Measurements from ENCODE around the gene DYNLT2. TPM values are rescaled to one million over a fixed set of nuclear protein-coding genes. Genes with fewer than 3 reads are reported as not detected.

The DYNLT2 gene, protein sequence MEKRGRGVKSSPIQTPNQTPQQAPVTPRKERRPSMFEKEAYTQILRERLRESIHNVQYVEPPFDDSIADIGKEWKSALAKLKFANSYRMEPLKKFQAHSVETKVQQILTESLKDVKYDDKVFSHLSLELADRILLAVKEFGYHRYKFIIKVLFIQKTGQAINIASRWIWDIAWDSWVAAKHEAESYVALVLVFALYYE
- total RNA-seq = 3.8 TPM

DNA sequence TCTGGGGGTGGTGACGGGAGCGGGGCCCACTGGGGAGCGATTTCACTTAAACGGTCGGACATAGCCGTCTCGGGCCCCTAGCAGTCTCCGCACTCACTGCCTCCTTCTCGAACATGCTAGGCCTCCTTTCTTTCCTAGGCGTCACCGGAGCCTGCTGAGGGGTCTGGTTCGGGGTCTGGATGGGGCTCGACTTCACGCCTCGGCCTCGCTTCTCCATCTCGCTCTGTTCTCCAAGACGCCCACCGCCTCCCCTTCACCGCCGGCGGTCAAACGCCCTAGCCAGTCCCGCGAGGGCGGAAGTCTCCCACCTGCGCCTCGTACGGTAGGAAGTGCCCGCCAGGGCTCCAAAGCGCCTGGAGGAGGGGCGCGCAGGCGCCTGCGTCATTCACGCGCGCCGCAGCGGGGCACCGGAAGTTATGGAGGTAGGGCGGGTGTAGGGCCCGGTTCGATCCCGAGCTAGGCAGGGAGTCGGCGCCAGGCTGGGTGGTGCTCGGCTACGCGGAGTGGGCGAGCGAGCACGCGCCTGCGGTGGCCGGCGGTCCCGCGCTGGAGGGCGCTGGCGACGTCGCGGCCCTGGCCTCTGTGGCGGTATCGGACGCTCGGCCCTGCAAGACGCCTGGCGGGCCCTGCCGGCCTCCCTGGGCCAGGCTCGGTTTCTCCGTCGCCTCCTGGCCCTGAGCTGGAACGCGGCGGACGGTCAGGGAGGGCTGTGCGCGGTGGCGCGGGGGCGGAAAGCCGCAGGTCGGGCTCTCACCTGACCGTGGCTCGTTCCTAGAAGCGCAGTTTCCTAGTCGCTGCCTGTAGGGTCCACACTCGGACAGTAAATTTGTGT lies at the start of gene DYNLT2, which contains the start of gene ERMARD:
Gene DYNLT2 (minus strand): TSS at position 331 of the 832 bp plus-strand sequence. CDS start 114 bp downstream, at position 217.
Gene ERMARD (plus strand): TSS at position 381 of the 832 bp plus-strand sequence. CDS start 36 bp downstream, at position 417.
- DNase-seq (ENCODE audit: low spot score) = peak; percentile 95

DNA sequence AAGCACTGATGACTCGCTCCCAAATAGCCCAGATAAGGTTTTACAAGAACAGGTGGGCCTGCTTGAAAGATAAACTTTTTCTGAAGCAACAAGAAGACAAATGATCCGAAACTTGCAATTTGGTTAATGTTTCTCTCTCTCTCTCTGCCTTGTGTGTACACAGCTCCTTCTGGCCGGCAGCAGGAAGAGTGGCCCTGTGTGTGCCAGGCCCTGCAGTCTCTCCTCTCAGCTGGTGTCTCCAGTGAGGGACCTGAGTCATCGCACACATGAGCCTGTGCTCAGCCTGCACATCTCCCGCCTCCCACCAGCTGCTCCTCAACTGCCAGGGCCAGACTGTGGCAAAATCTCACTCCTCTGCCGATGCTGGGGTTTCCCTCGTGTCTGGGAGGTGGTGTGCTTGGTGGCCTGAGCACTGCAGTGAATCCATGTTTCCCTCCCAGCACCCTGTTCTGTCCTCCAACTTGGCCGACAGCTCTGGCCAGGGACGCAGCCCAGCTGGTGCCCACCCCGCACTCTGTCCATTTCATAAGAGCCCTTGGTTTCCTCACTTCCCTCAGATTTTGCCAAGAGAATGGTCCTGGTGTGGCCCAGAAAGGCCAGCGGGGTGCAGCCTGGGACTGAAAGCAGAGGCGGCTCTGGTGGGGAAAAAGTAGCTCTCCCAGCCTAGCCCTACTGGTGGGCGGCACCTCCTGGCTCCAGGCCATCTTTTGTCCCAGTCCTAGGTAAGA lies 49.5 kb upstream of the DYNLT2 start:
- no peak for DNase-seq (ENCODE audit: low spot score)

DNA sequence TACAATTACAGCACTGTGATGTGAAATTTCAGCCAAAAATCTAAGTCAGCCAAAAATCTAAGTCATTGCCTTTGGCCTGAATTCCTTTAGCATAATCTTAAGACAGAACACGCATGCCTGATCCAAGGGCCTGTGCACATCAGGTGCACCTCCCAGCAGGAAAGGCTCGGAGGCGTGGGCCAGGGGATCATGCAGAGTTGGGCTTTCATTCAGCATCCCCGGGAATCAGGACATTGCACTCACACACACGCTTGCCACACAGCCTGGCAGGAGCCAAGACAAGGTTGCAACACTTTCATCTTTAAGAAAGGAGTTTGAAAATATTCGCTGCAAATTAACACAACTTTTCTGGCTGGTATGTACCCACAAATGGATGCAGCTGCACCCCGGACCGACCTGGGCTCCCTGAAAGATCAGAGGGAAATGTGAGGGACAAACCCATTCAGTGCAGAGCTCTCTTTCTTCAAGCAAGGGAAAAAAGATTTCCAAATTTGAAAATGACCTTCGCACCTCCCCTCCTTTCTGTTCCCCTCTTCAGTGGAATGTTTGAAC lies 48.8 kb upstream of the DYNLT2 start:
- no peak for DNase-seq (ENCODE audit: low spot score)

DNA sequence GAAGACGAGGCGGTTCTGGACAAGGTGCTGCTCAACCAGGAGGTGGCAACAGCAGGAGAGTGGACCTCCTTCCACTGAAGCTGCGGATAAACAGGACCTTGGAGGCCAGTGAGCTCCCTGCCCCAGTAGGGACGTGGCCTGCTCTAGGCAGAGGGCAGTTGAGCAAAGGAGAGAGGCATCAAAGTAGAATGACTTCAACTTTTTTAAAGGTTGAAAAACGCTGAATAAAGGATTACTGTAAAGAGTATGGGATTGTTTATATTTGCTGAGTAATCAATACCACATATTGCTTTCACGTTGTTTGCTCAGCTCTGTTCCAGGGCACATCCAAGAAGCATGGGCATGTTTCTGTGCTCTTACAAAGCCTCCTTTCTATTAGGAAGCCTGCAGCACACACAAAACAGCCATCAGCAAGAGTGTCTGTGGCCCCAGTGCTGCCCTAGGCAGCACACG lies 48.1 kb upstream of the DYNLT2 start:
- DNase-seq (ENCODE audit: low spot score) = no peak

DNA sequence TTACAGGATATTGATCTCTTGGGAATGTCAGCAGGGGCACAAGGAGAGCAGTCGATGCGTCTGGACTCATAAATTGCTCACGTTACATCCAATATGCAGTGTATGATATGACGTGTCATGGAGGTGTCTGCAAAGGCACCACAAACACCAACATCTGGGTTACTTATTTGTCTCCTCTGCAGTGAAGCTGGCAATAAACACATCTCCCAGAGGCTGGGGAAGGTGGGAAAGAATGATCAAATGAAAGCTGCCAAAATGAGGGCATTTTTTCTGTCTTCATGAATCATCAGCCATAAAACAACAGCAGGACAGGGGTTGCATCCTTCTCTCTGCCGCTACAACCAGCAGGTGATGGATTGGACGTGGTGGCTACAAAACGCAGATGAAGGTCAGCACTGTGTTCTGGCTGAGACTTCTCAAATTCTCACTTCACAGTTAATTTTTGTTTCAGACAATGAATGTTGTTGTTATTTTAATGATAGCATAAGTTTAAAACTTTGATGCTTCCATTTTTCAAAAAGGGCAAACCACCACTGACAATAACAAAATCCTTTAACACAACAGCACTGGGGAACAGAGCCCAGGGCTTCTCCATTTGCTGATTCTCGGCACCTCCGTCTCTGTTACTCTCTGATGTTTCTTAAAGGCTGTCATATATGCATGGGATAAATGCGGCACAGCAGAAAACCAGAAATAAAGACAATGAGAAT lies 47.5 kb upstream of the DYNLT2 start:
- no peak for DNase-seq (ENCODE audit: low spot score)

DNA sequence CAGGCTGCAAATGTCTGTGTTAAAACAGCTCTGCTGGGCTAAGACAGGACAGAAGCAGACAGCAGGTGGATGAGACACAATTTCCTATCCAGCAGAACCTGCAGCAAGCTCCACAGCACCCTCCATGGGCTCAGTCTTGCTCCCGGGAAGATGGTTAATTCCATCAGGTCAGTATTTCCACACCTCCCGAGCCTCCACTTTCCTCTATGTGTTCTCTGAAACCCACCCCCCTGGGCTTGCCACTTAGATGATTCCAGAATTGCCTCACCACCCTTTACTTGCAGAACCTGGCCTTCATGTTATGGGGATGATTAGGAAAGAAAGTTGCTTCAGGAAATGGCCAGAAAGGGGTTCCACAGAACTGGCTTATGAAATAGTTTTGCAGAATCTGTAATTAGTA lies 43.8 kb upstream of the DYNLT2 start:
- DNase-seq (ENCODE audit: low spot score) = no peak

DNA sequence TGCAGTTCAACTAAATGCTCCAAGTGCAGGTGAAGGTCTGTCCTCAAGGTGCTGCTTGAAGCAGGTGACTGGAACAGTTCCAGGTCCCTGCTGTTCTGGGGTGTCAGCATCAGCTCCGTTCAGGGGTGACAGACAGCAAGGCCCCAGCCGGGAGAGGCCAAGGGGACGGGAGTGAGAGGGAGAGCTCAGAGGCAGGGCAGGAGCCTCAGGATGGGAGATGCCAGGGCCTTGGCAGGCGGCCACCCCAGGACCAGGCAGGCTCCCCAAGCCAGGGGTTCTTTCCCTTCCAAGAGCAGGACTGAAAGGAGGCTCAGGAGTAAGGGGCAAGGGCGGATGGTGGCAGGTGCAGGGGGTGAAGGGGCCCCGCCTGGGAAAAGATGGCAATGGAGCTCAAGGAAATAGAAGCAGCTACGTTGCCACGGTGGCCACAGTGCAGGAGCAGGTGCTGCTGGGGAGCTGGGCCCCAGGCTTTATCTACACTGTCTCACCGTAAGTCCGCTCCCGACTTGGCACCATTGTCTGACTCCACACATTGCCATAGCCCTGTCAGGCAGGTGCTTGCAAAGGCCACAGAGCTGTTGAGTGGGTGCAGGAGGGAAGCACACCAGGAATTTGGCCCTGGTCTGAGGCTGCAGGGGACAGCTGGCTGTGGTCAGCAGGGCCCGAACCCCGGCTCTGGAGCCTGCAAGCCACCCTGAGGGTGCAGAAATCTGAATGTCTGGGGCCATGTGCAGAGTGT lies 43.1 kb upstream of the DYNLT2 start:
- DNase-seq (ENCODE audit: low spot score) = no peak

DNA sequence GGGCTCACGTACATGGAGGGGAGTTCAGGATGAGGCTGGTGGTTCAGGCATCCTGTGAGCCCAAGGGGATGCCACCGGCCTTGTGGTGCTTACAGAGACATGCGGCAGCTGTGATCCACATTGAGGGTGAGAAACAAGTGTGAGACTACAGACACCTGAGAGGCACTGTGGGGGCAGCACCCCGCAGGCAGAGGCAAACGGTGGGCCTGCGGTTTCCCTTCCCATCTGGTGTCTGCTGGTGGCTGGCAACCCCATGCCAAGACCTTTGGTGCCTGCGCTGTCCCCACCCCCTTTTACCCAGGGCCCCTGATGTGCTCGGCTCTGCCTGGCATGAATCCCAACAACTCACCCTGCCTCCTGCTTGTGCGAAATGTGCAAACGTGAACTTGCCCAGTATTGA lies 42.0 kb upstream of the DYNLT2 start:
- peak; percentile 37 for DNase-seq (ENCODE audit: low spot score)

DNA sequence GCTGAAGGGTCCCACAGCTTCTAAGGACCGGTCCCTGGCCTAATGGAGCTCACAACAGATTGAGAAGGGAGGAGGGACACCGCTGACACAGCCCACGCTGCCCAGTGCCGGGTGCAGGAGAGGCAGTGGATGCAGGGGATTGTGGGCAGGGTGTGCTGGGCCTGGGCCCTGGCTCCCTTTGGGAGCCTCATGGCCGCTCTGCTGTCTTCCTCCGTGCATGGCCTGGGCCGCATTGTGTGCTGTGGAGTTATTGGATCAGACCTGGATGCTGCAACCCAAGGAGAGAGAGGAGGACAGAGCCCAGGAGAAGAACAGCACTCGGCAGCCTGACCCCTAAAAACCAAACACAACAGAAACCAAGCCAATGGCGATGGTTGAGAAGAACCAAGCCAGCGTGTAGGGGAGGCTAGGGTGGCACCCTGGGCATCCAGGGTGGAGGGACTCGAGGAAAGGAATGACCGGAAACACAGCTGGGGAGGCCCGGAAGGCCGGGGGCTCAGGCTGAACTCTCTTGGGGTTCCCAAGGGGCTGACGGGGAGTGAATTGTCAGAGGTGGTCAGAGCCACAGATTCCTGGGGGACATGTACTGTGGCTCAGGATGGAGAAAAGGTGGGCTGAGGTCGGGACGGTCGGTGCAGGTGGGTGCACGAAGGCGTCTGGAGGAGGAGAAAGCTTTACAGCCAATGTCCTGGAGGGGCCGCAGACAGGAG lies 41.1 kb upstream of the DYNLT2 start:
- DNase-seq (ENCODE audit: low spot score) = peak; percentile 41

DNA sequence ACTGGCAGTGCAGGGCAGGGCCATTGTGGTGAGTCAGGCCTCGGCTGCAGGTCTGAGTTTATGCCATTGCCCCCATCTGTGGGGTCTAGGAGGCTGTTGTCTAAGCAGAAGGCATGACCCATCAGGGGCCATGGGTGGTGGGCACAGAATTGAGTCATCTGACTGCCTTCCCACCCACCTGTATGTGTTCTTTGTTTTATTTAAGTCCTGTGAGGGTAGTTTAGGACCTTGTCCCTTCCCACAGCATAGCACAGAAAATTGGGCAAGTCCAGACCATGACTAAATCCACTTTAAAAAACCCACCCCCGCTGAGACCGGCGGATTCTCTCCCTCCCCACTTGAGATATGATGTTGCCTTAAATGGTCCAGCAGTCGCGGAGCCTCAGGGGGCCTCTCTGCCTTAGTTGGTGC lies 40.4 kb upstream of the DYNLT2 start:
- DNase-seq (ENCODE audit: low spot score) = peak; percentile 36

DNA sequence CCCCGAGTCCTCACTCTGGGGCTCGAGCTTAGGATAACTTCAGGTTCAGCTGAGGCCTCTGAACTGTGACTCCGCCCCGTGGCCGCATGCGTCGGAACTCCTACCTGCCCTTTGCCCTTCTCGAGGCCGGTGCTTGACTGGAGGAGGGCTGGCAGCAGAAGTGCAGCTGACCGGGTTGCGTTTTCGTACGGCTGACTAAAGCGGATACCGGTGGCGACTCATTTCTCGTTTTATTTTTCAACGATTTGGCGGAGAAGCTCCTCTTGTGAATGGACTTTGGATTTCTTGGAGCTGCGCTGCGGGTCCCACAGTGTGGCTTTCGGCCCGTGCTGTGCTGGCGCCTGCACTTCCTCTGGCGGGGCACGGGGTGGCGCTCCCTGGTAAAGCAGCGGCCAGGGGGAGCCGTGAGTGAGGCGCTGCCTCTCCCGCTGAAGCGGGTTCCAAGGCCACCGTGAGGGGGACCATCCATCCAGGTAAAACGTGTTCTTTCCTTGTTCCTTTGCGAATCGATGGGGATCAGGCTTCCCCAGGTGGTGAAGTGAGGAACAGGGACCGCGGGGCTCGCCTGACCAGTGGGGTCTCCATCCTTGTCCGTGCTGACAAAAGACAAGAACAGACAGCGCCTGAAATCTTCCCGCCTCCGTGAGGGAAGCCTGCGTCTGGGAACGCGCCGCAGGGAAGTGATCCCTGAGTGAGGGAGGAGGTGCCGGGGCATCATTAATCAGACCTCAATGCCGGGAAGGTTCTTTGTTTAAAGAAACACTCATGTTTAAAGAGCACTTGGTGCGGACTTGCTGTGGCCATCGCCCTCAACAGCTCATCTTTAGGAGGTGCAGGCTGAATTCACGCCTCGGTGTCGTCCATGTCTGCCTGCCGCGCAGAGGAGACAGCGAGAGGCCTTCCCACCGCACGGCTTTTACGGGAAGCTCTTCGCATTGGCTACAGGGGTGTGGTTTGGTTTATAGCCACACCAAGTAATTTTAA lies 38.9 kb upstream of the DYNLT2 start:
- DNase-seq (ENCODE audit: low spot score) = peak; percentile 82

DNA sequence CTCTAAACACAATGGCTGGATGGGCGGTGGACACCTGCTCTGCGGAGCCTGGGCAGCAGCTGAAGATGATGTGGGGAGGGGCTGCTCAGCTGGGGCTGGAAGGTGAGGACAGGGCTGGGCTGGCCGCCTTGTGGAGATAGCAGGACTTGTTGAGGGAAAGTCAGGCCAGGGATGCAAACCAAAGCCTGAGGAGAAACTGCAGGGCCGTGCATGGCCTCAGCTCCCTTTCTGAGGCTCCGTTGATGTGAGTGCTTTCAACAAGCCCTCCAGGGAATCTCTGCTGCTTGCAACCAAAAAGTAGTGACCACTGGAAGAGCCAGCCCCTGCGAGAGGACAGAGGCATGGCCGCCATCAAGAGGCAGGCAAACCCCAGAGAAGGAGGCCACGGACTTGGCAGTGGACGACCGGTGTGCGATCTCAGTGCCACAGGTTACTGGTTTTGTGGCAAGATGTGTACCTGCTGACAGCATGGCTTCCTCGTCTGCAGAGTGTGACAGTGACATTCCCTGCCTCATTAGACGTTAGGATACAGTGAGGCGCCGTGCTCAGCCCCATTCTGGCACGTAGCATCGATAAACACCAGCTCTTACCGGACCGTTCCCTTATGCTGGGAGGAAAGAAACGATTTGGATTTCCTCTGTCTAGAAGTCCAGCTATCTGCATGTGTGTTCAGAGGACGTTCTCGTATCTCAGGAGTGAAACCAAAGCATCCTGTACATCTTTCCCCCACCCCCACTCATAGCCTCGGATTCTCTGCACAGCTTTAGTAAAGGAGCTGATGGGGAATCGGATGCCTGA lies 38.0 kb upstream of the DYNLT2 start:
- DNase-seq (ENCODE audit: low spot score) = peak; percentile 39

DNA sequence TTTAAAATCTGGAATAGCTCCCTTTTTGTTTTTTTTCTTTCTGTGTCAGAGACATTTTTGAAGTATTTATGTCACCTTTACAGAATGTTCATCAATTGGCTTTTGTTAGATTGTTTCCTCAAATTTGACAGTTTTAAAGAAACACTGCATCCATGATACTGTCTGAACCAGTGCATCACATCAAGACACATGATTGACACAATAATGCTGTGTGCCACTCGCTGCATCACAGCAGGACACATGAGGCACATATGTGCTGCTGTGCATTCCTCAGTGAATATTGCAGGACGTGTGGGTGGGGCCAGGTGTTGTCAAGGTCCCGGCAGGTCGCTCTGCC lies 37.4 kb upstream of the DYNLT2 start:
- no peak for DNase-seq (ENCODE audit: low spot score)

DNA sequence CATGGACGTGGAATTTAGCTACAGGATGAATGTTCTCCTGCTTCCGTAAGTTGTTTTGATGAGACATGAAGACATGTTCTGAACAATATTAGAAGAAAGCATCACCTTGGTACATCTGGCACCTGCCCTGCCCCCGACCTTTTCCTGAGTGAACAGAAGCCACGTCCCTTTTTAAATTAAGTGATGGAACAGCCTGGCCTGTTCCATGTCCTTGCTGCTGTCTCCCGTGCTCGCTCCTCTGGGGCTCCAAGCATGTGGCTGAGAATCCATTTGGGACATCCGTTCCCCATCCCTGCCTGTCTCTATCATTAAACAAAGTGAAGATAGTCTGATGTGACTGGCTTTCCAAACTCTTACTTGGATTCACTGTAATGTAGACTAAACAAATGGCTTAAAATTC lies 36.4 kb upstream of the DYNLT2 start:
- peak; percentile 10 for DNase-seq (ENCODE audit: low spot score)

DNA sequence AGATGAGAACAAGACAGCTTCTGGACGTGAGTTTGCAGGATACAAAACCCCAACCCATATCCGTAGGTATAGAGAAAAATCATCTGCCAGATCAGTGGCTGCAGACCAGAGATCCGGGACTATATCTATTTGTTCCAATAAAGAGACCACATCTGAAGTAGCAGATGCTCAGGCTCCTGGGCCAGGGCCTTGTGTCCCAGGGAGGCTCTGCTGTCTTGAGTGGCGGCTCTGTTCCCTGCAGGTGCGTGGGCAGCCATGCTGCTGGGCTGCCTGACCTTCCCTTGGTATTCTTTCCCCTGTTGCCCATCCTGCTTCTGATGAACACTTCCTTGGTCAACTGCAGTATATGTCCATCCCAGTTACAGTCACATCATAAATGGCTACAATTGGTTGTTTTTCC lies 35.0 kb upstream of the DYNLT2 start:
- DNase-seq (ENCODE audit: low spot score) = no peak

DNA sequence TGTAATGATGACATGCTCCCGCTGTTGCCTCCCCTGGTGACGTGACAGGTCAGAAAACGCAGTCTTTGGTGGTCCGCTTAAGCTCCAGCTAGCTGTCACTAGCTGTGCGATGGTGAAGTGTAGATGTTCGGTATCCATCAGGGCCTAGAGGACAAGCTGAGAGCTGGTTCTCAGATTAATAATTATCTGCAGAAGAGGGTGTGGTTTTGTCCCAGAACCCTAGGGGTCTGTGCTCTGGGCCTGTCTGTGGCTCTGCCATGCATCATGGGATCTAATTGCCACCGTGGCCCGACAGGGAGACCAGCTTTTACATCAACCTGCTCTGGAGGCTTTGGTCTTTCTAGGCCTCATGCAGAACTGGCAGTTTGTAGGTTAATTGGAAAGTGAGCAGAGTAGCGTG lies 34.2 kb upstream of the DYNLT2 start:
- DNase-seq (ENCODE audit: low spot score) = no peak

DNA sequence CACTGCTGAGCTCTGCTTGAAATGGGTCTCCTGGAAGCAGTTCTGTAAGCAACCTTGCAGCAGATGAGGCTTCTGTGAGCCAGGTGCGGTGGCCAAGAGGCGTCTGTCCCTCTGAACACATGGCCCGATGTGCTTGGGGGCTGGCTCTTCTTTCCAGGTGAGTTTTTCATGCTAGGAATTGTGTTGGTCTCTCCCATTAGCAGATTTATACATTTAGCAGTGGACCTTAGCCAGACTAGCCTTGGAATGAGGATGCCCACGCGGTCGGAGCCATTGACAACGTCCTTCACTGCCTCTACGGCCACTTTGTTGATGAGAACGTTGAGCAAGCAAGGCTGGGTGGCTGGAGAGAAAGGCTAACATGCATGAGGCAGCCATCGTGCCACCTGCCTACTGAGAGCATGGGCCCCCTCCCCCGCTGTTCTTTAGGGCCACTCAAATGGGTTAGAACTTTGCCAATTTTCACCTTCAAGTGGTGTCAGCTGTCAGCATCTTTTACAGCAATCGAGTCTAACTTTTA lies 33.5 kb upstream of the DYNLT2 start:
- DNase-seq (ENCODE audit: low spot score) = peak; percentile 29
